ENCODE data around the gene TECPR1.
A peak's percentile ranks its signal among the peaks of the same experiment; 100 is the strongest.

Gene TECPR1

DNA sequence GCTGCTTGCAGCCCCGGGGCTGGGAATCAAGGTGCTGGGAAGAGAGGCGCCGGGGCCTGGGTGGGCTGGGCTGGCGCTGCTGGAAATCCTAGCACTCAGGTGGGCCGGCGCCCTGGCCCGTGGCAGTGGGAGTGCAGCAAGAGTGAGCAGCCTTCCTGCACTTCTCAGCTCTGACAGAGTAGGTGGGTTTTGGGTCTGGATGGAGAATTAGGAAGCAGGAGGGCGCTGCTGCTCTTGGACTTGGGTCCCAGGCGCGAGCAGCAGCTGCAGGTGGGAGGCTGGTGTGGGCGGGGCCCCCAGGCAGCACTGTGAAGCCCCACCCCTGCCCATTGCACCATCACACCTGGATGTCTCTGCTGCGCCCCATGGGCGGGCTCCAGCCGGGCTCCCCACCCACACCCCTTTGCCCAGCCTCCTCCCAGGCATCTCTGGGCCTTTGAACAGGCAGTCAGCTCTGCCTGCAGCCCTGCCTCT, 35.5 kb upstream of the TECPR1 start:
- DNase-seq (ENCODE audit: insufficient read length, low spot score) (no peak), FAIRE-seq (no peak)
- no peak for TF ChIP-seq POLR2A (IDR thresholded peaks at IDR 0.05; ENCODE audit: low read depth, low read length)

DNA sequence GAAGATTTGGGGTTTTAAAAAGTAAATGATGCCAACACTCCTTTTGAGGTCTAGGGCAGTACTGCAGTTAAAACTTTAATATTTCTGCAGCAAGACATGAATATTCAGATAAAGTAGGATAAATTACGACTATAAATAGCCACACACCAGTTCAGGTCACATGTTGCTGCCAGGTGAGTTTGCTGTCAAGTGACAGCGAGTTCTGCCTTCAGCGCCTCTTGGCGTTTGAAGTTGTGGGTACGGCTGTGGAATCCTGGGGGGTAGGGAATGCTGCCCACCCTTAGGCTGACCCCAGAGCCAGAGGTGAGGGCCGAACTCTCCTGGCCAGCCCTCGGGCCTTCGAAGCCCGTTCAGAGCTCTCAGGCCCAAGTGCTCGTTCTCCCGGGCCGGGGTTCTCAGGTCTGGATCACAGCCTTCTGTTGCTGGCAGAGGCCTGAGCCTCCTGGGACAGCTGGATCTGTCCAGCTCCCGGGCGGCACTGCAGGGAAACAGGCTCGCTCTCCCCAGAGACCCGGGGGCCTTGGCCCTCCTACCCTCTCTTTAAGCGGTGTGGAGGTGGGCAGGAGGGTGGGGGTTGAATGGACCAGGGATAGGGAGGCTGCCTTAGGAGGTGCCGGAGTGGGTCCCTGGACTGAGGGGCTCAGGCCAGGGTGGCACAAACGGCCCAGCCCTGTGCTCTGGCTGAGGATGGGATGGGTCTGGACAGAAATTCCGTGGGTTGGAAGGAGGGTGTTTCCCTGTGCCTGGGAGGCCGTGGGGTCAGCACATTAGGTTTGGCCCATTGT, 34.9 kb upstream of the TECPR1 start:
- no peak for TF ChIP-seq POLR2A (IDR thresholded peaks at IDR 0.05; ENCODE audit: low read depth, low read length)
- FAIRE-seq (no peak), DNase-seq (ENCODE audit: insufficient read length, low spot score) (no peak)

GRCh38 chr7:98286093-98286539, 34.1 kb upstream of the TECPR1 start:
- no peak for DNase-seq (ENCODE audit: insufficient read length, low spot score)
- TF ChIP-seq POLR2A (IDR thresholded peaks at IDR 0.05; ENCODE audit: low read depth, low read length) = peak; percentile 27; the same call in 1 of the 2 replicates
- no peak for FAIRE-seq

DNA sequence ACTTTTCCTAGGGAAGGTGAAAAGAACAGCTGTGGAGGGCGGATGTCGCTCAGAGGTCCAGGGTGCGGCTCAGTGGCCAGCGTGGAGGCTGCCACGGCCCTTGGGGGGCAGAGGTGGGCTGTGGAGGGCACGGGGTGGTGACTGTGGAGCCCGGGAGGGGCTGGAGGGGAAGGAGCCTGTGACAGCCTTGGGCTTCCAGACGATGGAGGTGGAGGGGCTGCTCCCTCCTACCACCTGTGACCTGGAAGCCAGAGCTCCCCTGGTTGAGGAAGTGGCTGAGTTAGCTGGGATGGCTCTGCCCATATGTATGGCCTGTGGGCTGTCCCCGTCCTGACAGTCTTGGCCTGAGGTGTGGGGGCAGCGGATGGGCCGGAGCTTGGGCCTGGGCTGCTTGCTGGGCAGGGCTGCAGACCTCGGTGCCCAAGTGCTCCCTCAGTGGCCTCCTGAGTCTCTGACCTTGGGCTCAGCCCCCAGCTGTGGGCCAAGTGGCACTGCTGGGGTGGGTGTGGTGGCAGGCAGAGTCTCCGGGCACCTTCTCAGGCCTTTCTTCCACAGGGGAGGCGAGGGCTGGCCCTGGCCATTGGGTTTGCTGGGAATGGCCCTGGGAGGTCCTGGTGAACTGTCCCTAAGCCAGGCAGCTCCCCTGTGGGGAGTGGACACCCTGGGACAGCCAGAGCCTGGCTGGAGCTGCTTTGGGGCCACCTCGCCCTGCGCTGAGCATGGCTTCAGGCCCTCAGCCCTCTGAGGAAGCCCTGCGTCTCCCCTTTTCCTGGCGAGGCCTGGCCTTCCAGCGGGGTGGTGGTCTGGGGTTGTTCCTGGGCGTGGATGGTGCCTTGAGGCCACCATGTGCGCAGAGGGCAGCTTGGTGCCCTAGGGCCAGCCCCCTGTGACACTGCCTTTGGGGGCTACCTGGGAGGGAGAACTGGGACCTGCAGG, 33.4 kb upstream of the TECPR1 start:
- FAIRE-seq (no peak), DNase-seq (ENCODE audit: insufficient read length, low spot score) (no peak)

DNA sequence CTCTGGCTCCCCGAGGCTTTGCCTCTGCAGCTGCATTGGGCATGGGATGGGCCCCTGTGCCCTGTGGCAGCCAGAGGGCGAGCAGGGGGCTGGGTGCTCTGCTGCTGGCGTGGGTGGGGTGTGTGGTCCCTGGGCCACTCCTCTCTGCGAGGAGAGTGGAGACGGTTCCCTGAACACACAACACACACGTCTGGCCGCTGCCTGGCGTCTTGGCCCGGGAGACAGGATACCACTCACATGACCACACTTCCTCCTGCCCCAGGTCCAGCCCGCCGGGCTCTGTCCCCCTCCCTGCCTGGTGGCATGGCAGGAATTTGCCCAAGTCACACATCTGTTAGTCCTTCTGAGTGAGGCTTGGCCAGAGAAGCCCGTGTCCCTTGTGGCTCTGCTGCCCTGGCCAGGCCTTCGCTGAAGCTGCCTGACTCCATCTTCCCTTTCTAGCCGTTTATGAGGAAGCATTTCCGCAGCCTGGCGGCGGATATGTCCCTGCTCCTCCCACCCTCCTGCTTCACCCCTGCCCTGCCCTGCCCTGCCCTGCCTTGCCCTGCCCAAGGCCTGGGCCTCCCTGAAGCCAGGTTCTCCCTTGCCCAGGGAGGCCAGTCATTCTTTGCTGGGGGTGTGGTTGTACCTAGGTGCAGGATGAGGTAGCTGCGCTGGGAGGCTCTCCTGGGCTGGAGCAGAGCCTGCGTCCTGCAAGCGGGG, 32.5 kb upstream of the TECPR1 start:
- peak; percentile 78 for DNase-seq (ENCODE audit: insufficient read length, low spot score)
- peak; percentile 29; the same call in 1 of the 2 replicates for TF ChIP-seq POLR2A (IDR thresholded peaks at IDR 0.05; ENCODE audit: low read depth, low read length)
- FAIRE-seq = no peak

More for the DNA sequence above, 33.4 kb upstream of the TECPR1 start:
- TF ChIP-seq POLR2A (IDR thresholded peaks at IDR 0.05; ENCODE audit: low read depth, low read length) = no peak

DNA sequence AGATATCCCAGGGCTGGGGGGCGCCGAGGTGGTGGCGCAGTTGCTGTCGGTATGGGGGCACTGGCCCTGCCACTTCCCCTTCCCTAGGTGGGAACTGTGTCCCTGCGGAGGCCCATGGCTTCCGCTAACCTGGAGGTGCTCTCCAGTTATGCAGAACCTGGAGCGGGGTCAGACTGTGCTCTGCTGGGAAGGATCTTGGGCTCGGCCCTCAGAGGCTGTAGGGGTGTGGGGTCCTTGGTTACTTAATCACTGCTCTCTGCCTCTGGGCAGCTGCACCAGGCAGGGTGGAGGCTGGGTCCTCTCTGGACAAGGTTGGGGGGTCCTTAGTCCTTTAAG, 31.8 kb upstream of the TECPR1 start:
- FAIRE-seq (no peak), DNase-seq (ENCODE audit: insufficient read length, low spot score) (no peak)
- no peak for TF ChIP-seq POLR2A (IDR thresholded peaks at IDR 0.05; ENCODE audit: low read depth, low read length)

- DNase-seq (ENCODE audit: insufficient read length, low spot score) = no peak
- no peak for FAIRE-seq
- TF ChIP-seq POLR2A (IDR thresholded peaks at IDR 0.05; ENCODE audit: low read depth, low read length) = no peak
Observed at GRCh38 chr7:98283127-98283886, 31.3 kb upstream of the TECPR1 start.

DNA sequence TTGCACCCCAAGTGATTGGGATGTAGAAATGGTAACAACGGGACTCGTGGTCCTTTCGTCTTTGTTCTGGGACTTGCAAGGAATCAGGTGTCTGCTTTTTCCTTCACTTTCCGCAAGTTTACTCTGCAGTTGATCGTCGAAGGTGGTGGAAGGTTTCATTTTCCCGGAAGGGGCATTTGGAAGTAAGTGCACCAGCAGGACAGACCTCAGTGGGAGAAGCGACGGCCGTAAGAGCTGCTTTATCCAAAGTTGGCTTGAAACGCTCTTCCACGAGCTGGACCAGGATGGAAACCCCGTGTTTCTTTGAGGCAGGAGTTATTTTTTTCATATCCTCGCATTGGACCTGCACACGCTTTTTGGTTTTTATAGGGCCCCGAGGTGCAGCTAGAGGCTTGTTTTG, 30.7 kb upstream of the TECPR1 start:
- no peak for TF ChIP-seq POLR2A (IDR thresholded peaks at IDR 0.05; ENCODE audit: low read depth, low read length)
- DNase-seq (ENCODE audit: insufficient read length, low spot score) = no peak
- no peak for FAIRE-seq

- DNase-seq (ENCODE audit: insufficient read length, low spot score) = no peak
- no peak for FAIRE-seq
- TF ChIP-seq POLR2A (IDR thresholded peaks at IDR 0.05; ENCODE audit: low read depth, low read length) = peak; percentile 46; the same call in 1 of the 2 replicates
Observed at GRCh38 chr7:98281757-98282606, 29.9 kb upstream of the TECPR1 start.

DNA sequence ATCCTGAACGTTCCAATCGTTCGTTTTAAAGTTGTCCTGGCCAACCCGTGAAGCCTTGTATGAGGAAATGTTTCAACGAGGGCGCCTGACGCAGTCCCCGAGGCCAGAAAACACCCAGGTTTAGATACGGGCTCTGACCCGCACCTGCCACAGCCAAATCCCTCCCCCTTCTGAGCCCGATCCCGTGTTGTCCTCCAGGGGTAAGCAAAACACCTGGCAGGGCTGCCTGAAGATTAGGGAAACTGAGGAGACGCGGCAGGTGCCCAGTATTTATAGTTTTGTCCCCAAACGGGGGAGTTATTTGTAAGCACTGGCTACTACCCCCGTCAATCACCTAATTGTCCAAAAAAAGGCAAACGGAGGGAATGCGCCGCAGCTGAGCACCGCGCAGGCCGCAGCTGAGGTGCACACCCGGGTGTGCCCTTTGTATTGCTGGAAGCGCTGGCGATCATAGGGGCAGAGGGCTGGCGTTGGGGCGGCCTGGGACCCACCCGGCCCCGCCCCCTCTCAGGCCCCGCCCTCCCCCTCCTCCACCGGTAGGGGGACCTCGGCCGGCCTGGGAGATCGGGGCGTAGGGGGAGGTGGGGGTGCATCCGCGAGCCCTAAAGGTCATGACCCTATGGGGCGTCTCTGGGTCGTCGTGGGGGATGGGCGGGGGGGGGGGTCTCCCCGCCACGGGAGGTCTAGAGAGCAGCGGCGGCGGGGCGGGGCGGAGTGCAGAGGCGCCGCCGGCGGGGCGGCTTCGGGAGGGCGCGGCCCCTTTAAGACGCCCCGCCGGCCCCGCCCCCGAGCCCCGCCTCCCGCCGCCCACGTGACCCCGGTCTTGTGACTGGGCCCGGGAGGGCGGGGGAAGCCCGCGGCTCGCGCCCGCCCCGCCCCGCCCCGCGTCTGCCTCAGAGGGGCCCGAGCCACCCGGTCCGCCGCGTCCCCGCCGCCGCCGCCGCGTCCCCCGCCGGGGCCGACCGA, 29.0 kb upstream of the TECPR1 start, which contains the start of gene BRI3:
Gene BRI3 (plus strand): TSS at position 896 of the 966 bp plus-strand sequence. CDS start 110 bp downstream, outside the sequence.
- no peak for FAIRE-seq
- peak; percentile 76 for TF ChIP-seq POLR2A (IDR thresholded peaks at IDR 0.05; ENCODE audit: low read depth, low read length)
- peak; percentile 86 for DNase-seq (ENCODE audit: insufficient read length, low spot score)

- no peak for TF ChIP-seq POLR2A (IDR thresholded peaks at IDR 0.05; ENCODE audit: low read depth, low read length)
- no peak for DNase-seq (ENCODE audit: insufficient read length, low spot score)
- FAIRE-seq = no peak
Observed at GRCh38 chr7:98280296-98280695, 28.3 kb upstream of the TECPR1 start.
